Measurements from ENCODE around the gene SAMM50. TPM values are rescaled to one million over a fixed set of nuclear protein-coding genes. Genes with fewer than 3 reads are reported as not detected.

Gene SAMM50
- total RNA-seq (10 to 100 TPM; 37.7 to 38.1 TPM), polyA plus RNA-seq (10 to 100 TPM; 70.2 to 71.6 (median 70.5) TPM), total RNA-seq (24.3 to 68.5 (median 40.0) reads per million in 6 experiments)

DNA sequence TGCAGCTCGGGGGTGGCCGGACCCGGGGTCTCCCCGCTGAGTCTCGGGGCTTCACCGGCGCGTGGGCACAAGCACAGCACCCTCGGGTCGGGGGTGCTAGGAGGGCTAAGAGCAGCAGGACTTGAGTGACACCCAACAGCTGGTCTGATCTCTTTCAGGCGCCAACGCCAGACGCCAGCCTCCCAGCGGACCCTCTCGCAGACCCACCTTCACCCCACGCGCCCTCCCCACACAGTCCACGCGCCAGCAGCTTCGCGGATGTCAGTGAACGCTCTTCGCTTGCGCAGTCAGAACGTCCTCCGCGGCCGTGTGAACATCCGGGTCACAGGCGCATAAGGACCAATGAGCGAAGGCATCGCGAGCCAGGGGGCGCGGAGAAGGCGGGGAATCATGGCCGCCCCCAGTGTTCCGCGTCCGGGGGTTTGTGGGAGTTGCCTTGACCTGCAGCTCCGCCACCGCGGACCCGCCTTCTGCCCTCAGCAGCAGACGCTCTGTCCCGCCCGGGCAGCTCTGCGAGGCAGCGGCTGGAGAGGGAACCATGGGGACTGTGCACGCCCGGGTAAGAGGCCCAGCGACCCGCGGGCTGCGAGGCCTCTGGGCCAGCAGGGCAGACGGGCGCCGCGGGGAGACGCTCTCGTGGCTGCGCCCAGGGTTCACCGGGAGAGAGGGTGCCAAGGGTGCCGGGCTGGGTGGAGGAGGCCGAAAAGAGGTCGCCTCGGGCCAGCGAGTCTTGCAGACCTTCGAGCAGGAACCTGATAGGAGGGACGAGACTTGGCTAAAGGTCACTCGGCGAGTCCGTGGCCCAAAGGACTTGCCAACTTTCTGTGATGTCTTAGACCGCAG, at the start of gene SAMM50:
Gene SAMM50 (plus strand): TSS at position 403 of the 843 bp plus-strand sequence. CDS start 136 bp downstream, at position 539.
- Mint-ChIP-seq H3K4me3 (peak within 1 kb of the TSS; percentile 89 to 100 (median 98)), H3K4me1 (peaks cover 22 to 49% (median 48%) of the 10 kb centered on the region in 4 donors), H3K36me3 (peaks cover 0 to 11% (median 4%) of the 10 kb centered on the region in 3 donors), H3K9me3 (no peaks in the 10 kb centered on the region), H3K27me3 (peaks cover 0 to 10% (median 3%) of the 10 kb centered on the region in 5 donors), H3K27ac (peak within 1 kb of the TSS; percentile 87 to 98 (median 96))
- peak; percentile 95 to 96 for ATAC-seq
- POLR2A ChIA-PET: interaction anchor here (0.6 to 1.5 kb wide), 7 partner anchors 9 to 247 kb away, joined by 3 to 8 read pairs (median 3); partner anchors contain the start of gene PNPLA3
- peak; percentile 83 to 94 (median 90) for DNase-seq

DNA sequence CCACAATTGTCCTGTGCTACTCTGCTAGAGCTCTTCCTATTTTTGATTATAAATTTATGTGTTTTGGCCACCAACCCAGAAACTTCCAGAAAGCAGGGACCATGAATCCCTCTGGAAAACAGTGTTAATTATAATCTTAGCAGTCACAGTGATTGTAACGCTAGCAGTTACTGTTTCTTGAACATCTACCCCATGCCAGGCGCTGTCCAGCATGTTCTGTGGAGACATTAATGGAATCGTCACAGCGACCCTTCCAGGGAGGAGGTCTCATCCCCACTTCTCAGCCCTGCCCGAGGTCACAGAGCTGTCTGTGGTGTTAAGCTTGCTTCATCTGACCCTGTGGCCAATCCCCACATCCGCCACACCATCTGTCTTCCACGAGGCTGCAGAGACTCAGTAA, 49.6 kb upstream of the SAMM50 start:
- ATAC-seq (no peak), DNase-seq (no peak)
- Mint-ChIP-seq H3K27me3 (peaks cover 0 to 35% (median 26%) of the 10 kb centered on the region in 5 donors), H3K4me1 (no peaks in the 10 kb centered on the region), H3K4me3 (no peak overlapping the region), H3K9me3 (no peaks in the 10 kb centered on the region), H3K27ac (no peak overlapping the region), H3K36me3 (no peaks in the 10 kb centered on the region)
- POLR2A ChIA-PET: no interaction called here

DNA sequence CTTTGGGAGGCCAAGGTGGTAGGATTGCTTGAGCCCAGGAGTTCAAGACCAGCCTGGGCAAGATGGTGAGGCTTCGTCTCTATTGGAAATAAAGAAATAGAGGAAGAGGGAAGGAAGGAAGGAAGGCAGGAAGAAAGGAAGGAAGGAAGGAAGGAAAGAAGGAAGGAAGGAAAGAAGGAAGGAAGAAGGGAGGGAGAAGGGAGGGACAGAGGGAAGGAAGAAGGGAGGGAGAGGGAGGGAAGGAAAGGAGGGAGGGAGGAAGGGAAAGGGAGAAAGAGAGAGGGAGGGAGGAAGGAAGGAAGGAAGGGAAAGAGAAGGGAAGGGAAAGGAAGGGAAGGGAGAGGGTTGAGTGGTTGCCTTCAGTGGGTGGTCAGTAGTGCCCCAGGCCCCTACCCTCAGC, 45.5 kb upstream of the SAMM50 start:
- DNase-seq: no peak
- no peak for ATAC-seq
- POLR2A ChIA-PET: no interaction called here
- H3K27me3 Mint-ChIP-seq: peaks cover 0 to 43% (median 27%) of the 10 kb centered on the region in 5 donors
- H3K36me3 Mint-ChIP-seq: no peaks in the 10 kb centered on the region
- no peaks in the 10 kb centered on the region for H3K4me1 Mint-ChIP-seq
- no peak overlapping the region for H3K27ac Mint-ChIP-seq
- peaks cover 0 to 2% (median 0%) of the 10 kb centered on the region in 9 donors for H3K9me3 Mint-ChIP-seq
- H3K4me3 Mint-ChIP-seq: no peak overlapping the region

DNA sequence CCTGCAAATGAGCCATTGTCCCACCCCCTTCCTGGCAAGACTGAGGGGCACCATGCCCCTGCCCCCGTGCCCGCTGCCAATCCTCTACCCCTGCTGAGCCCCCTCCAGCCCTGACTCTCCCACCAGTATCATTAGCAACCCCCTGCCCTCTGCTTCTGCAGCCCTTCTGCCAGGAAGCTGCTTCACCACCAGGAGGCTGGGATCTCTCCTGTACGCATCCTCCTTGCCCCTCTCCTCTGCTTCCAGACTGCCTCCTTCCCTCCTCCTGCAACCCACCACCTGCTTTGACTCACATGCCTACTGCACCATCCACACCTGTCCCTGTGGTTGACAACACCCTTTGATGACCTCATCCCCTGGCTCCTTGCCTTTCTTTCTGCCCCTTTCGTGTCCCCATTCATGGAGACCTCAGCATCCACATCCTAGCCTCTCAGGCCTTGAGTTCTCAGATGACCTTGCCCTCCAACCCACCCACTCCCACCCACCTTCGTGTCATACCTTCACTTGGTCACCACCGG, 45.0 kb upstream of the SAMM50 start:
- Mint-ChIP-seq H3K36me3 (no peaks in the 10 kb centered on the region), H3K27ac (no peak overlapping the region), H3K9me3 (peaks cover 0 to 2% (median 0%) of the 10 kb centered on the region in 9 donors), H3K27me3 (peaks cover 0 to 43% (median 26%) of the 10 kb centered on the region in 5 donors), H3K4me3 (no peak overlapping the region), H3K4me1 (no peaks in the 10 kb centered on the region)
- no peak for ATAC-seq
- POLR2A ChIA-PET: no interaction called here
- no peak for DNase-seq

DNA sequence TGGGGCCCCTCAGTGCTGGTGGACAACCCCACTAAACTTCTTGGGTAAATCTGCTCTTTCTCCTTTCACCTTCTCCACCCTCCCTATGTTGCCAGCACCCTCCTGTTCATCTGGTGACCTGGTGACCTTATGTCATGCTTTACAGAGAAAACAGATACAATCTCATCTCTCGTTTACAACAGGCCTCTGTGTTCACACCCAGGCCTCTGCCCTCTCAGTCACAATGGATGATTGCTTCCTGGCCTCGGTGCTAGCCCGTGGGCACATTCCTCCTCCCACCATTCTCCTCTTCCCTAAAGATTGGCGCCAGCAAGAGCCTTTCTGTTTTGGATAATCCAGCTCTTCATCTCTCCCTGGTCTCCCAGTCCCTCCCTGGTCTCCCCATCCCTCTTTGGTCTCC, 43.9 kb upstream of the SAMM50 start:
- Mint-ChIP-seq H3K4me3 (no peak overlapping the region), H3K27me3 (peaks cover 0 to 34% (median 26%) of the 10 kb centered on the region in 5 donors), H3K4me1 (no peaks in the 10 kb centered on the region), H3K36me3 (no peaks in the 10 kb centered on the region), H3K27ac (peak overlapping the region in 1 of 10 donors; percentile 20), H3K9me3 (peaks cover 0 to 2% (median 0%) of the 10 kb centered on the region in 9 donors)
- DNase-seq (no peak), ATAC-seq (no peak)
- POLR2A ChIA-PET: no interaction called here

DNA sequence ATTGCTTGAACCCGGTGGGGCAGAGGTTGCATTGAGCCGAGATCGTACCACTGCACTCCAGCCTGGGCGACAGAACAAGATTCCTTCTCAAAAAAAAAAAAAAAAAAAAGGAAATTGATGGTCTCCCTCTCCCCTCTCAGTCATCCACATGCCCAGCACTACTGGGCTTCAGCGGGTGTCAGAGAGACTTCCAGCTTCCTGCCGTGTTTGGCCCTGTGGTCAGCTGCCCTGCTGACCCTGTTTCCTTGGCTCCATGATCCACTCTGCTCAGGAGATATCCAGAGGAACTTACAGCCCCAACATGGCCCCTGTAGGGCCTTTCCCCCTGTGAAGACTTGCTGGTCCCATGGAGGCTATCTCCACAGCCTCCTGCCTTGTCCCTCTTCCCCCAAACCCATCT, 37.7 kb upstream of the SAMM50 start:
- POLR2A ChIA-PET: interaction anchor here (0.7 kb wide), 1 partner anchor 466 kb away, joined by 6 read pairs; no protein-coding TSS in a partner anchor
- no peak overlapping the region for H3K27ac Mint-ChIP-seq
- peaks cover 3 to 58% (median 30%) of the 10 kb centered on the region in 5 donors for H3K27me3 Mint-ChIP-seq
- no peaks in the 10 kb centered on the region for H3K9me3 Mint-ChIP-seq
- peaks cover 0 to 2% (median 0%) of the 10 kb centered on the region in 4 donors for H3K4me1 Mint-ChIP-seq
- ATAC-seq: no peak
- no peak overlapping the region for H3K4me3 Mint-ChIP-seq
- DNase-seq: no peak
- no peaks in the 10 kb centered on the region for H3K36me3 Mint-ChIP-seq

DNA sequence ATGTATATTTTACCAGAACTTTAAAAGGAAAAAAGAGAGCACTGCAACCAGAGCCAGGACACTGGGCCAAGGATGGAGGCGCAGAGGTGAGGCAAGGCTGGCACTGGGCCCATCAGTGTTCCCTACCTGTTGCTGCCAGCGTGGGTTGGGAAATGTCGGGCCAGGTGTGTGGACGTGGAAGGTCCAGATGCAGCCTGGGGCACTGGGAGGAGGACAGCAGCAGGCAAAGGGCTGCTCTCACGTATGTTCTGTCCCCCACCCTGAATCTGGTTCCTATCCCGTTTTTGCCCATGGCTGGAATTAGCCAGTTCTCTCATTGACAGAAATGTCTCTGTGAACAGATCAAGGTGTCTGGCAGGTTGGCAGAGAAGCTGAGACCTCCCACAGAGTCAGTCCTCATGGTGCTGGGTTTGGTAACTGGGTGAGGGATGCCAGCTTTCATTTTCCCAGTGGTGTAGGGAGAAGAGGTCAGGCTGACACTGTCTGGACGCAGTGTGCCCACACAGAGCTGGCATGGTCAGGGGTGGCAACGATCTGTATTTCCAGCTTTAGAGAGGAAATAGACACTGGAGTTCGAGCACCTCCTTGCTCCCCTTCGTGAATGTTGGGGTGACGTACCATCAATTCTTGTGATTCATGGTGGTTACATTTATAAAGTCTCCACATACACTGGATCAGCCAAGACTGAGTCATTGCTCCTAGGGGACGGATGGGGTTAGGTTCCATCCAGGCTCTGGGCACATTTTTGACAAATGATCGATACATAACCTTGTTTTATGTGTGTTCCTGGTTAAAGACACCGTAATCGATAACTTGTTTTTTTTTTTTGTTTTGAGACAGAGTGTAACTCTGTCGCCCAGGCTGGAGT, 35.9 kb upstream of the SAMM50 start:
- ATAC-seq (no peak), DNase-seq (no peak)
- Mint-ChIP-seq H3K4me1 (peaks cover 0 to 13% (median 5%) of the 10 kb centered on the region in 4 donors), H3K9me3 (no peaks in the 10 kb centered on the region), H3K4me3 (no peak overlapping the region), H3K36me3 (no peaks in the 10 kb centered on the region), H3K27me3 (peaks cover 3 to 47% (median 22%) of the 10 kb centered on the region in 5 donors), H3K27ac (no peak overlapping the region)
- POLR2A ChIA-PET: no interaction called here

DNA sequence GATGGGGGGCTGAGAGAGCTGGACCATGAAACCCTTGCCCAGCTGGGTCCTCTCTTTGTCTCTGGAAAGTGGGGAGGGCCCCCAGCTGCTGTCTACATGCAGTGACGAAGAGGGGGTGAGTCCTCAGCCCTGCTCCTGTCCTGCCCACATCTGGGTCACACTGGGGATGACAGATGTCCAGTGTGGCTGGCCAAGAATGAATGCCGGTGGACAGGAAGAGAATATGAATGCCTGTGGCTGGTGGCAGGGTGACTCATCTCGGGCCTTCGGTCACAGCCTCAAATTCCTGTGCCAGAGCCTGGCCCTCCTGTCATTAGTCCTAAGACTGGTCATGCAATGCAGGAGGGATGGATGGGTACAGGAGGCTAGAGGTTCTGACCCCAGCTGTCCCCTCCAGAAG, 33.9 kb upstream of the SAMM50 start:
- no peak for ATAC-seq
- POLR2A ChIA-PET: no interaction called here
- Mint-ChIP-seq H3K4me1 (peaks cover 0 to 13% (median 6%) of the 10 kb centered on the region in 4 donors), H3K36me3 (no peaks in the 10 kb centered on the region), H3K9me3 (peaks cover 0 to 2% (median 0%) of the 10 kb centered on the region in 9 donors), H3K27me3 (peaks cover 5 to 48% (median 24%) of the 10 kb centered on the region in 5 donors), H3K4me3 (no peak overlapping the region), H3K27ac (no peak overlapping the region)
- DNase-seq: no peak

DNA sequence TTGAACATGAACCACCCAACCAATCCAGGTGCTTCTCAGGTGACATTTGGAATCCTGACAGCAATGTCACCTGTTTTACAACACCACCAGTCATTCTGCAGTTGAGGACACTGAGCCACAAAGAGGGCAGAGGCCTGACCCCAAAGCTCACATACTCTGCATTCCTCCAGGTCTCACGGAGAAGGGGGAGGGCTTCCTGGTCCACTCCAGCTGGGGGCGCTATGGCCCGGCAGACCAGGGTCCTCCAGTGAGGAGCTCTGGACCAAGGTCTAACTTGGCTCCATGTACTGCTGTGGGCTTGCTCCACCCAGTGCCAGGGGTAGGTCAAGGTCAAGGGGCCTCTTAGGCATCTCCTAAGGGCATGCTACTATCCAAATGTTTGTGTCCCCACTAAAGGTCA, 33.1 kb upstream of the SAMM50 start:
- Mint-ChIP-seq H3K36me3 (no peaks in the 10 kb centered on the region), H3K4me1 (peaks cover 0 to 13% (median 6%) of the 10 kb centered on the region in 4 donors), H3K9me3 (peaks cover 0 to 2% (median 0%) of the 10 kb centered on the region in 9 donors), H3K27ac (no peak overlapping the region), H3K4me3 (peak overlapping the region in 2 of 10 donors; percentile 41 to 95), H3K27me3 (peaks cover 5 to 44% (median 21%) of the 10 kb centered on the region in 5 donors)
- POLR2A ChIA-PET: interaction anchor here (0.6 kb wide), 1 partner anchor 1405 kb away, joined by 3 read pairs; no protein-coding TSS in a partner anchor
- DNase-seq (no peak), ATAC-seq (no peak)

DNA sequence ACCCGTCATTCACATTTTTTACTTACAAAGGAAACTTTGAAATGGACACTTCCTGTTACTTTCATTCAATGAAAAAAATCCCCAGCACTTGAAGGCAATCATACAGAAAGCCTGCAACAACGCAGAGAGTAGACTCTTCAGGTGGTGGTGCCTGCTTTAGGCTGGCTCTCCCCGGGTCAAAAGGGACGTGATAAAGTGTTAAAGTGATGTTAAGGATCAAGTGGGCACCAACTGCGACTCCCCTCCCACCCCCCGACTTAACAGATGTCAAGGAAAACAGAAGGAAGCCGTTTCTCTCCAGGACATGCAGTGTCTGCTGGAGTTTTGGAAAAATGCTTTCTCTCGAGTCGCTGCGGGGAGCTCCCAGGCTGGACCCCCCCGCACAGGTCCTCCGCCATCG, 32.1 kb upstream of the SAMM50 start:
- DNase-seq (peak in 2 of 10 donors; percentile 18 to 36), ATAC-seq (peak; percentile 38 to 59)
- Mint-ChIP-seq H3K27me3 (peaks cover under 1 to 39% (median 21%) of the 10 kb centered on the region in 5 donors), H3K9me3 (peaks cover 0 to 2% (median 0%) of the 10 kb centered on the region in 9 donors), H3K4me1 (peaks cover 0 to 13% (median 6%) of the 10 kb centered on the region in 4 donors), H3K4me3 (peak overlapping the region; percentile 78 to 95 (median 92)), H3K27ac (peak overlapping the region in 8 of 10 donors; percentile 36 to 88 (median 75)), H3K36me3 (no peaks in the 10 kb centered on the region)
- POLR2A ChIA-PET: interaction anchor here (1.0 kb wide), 1 partner anchor 32 kb away, joined by 3 read pairs; the partner anchor contains the start of gene SAMM50

DNA sequence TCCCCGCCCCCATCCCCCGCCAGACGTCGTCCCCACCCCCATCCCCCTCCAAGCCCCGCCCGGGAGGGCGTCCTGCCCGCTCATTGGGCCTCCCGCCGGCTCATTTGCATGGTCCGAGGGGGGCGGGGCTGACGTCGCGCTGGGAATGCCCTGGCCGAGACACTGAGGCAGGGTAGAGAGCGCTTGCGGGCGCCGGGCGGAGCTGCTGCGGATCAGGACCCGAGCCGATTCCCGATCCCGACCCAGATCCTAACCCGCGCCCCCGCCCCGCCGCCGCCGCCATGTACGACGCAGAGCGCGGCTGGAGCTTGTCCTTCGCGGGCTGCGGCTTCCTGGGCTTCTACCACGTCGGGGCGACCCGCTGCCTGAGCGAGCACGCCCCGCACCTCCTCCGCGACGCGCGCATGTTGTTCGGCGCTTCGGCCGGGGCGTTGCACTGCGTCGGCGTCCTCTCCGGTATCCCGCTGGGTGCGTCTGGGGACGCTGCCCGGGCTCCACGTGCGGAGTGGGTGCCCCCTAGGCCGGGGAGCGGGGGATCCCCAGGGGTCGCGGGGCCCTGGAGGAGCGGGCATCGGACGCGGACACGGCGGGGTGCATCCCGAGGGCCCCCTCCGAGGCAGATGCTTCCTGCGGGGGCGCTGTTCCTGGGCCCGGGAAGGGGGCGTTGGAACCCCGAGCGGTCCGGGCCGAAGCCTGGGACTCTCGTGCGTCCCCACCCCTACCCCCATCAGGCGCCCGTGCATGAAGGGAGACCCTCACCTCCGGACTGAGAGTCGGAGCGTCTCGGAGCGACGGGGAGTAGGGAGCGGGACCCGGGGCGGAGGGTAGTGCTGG, 31.4 kb upstream of the SAMM50 start, which contains the start of gene PNPLA3:
Gene PNPLA3 (plus strand): TSS at position 175 of the 834 bp plus-strand sequence. CDS start 107 bp downstream, at position 282.
- Mint-ChIP-seq H3K27ac (peak within 1 kb of the TSS in 8 of 10 donors; percentile 36 to 88 (median 75)), H3K36me3 (no peaks in the 10 kb centered on the region), H3K9me3 (peaks cover 0 to 2% (median 0%) of the 10 kb centered on the region in 9 donors), H3K4me1 (peaks cover 0 to 13% (median 6%) of the 10 kb centered on the region in 4 donors), H3K27me3 (peaks cover 0 to 35% (median 16%) of the 10 kb centered on the region in 5 donors), H3K4me3 (peak within 1 kb of the TSS; percentile 78 to 95 (median 92))
- DNase-seq (peak; percentile 59 to 89 (median 68)), ATAC-seq (peak; percentile 88 to 89)
- POLR2A ChIA-PET: interaction anchor here (1.0 kb wide), 1 partner anchor 31 kb away, joined by 3 read pairs; the partner anchor contains the start of gene SAMM50

Measured in naive thymus-derived CD8-positive, alpha-beta T cell (primary cell).